GM18951 (cell line): Measurements from ENCODE around the gene HIVEP3.

Experiments
- POLR2A ChIP-seq: IDR thresholded peaks from 4 replicates; pipeline ENCODE4 v1.6.1; 2011; ENCODE audit warnings: mild to moderate bottlenecking; ENCODE audit not compliant: insufficient read length, insufficient read depth; ENCODE audit errors: extremely low read depth
- in situ Hi-C: fragments of 300-500 bp; cut with MboI; formaldehyde crosslinking; loops from one replicate; pipeline ENCODE4 v1.12.0; 2022; ENCODE audit warnings: low sequenced_read_pairs, mixed read lengths, inconsistent platforms; ENCODE audit not compliant: unreplicated experiment

HIVEP3 gene

DNA sequence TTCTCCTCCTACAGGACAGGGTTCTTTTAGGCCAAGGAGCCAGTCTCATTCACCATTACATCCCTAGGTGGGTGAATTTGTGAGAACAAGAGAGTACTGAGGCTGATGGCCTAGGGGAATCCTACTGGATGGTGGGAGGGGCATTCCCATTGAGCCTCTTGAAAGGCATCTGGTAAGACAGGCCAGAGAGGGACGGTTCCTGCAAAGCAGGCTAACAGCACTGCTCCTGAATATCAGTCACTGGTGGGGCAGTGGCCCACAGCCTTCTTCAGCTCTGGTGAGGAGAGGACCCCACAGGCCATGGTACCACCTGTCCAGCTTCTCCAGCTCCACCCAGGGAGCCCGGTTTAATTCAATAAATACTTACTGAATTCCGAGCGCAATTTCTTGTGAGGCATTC lies 308.4 kb downstream of the HIVEP3 start:
- in situ Hi-C loops, result no loop called here

DNA sequence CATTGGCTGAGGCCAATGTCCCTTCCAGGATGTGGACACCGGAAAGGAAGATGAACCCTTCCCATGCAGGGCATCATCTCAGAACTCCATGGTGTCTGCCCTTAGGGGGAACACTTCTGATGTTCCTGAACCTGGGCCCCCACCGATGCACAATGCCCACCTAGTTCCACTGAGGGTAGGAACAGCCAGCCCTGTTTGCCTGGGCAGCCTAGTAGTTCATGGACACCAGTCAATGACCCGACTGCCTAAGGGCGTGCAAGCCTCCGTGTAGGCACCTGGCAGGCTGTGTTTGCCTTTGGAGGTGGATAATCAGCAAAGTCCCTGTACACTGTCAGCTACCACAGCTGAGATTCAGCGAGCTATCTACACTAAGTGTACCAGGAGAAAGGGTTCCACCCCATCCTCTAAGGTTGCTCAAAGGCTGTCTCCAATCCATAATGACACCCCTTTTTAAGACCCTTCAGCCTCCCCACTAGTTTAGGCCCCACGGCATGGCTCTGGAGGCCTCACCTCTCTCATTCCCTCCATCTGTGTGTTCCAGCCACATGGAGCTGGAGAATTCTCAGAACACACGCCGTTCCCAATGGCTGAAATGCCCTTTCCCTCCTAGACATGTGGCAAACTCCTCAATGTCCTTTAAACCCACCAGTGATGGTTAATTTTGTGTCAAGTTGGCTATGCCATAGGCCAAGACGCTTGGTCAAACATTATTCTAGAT lies 309.4 kb downstream of the HIVEP3 start:
- no peak for TF ChIP-seq POLR2A
- in situ Hi-C loops, result no loop called here

More for the DNA sequence above, 308.4 kb downstream of the HIVEP3 start:
- TF ChIP-seq POLR2A, result no peak

DNA sequence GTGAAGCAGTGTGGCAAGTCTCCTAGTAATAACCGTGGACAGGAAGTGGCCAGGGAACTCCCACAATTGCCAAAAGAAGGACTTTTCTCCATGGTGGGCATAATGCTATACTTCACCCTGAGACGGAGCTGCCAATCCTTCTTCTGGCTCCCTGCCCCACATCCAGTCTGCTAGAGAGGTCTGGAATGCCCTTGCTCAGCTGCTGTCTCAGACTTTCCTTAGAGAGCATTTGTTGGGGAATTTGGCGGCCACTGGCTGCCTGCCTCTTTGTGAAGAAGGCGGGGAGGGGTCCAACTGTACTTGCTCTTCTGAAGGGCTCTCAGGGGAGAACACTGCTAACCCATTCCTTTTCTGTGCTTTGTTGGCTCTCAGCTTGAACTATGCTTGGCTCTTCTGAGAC lies 310.5 kb downstream of the HIVEP3 start:
- no peak for TF ChIP-seq POLR2A
- in situ Hi-C loops, result no loop called here

DNA sequence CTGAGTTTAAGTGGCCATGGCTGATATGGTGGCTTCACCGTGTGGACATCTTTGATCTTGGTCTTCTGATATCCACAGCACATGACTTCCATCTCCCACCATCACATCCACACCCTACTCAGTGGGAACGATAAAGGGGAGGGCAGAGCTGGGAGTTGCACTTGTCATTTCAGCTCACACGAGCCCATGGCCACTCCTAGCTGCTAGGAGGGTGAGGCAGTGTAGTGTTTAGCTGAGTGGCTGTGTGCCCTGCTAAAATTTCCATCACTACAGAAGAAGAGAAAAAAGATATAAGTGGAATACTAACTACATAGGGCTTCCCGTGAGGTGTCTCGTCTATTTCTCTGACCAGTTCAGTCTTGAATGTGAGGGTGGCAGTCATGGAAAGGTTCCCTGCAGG lies 310.9 kb downstream of the HIVEP3 start:
- in situ Hi-C loops, result no loop called here

GRCh38 chr1:41599912-41600311 lies 318.8 kb downstream of the HIVEP3 start:
- no peak for TF ChIP-seq POLR2A
- in situ Hi-C loops, result no loop called here

More for the DNA sequence above, 310.9 kb downstream of the HIVEP3 start:
- TF ChIP-seq POLR2A, result no peak

GRCh38 chr1:41598325-41598724 lies 320.4 kb downstream of the HIVEP3 start:
- in situ Hi-C loops, result no loop called here
- no peak for TF ChIP-seq POLR2A

GRCh38 chr1:41592451-41593125 lies 326.1 kb downstream of the HIVEP3 start:
- TF ChIP-seq POLR2A, result no peak
- in situ Hi-C loops, result no loop called here

DNA sequence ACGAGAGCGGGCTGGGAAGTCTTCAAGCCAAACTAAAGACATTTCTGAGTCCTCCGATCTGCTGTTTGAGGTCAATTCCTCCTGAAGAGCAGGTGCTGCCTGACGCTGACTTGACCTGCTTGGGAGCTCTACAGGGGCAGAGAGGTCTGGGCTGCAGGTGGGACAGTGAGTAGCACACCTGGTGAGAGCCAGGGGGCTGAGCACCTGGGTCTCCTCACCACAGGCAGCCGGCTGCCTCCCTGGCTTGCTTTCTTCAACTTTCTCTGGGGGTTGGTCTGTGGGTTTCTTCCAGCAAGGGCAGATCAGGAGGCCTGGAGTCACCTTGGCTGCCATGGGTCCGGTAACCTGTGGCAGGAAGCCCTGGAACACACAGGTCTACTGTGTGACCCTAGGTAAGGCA lies 326.8 kb downstream of the HIVEP3 start:
- in situ Hi-C loops, result no loop called here

GRCh38 chr1:41590331-41590730 lies 328.4 kb downstream of the HIVEP3 start:
- in situ Hi-C loops, result no loop called here
- TF ChIP-seq POLR2A, result no peak

More for the DNA sequence above, 326.8 kb downstream of the HIVEP3 start:
- no peak for TF ChIP-seq POLR2A

DNA sequence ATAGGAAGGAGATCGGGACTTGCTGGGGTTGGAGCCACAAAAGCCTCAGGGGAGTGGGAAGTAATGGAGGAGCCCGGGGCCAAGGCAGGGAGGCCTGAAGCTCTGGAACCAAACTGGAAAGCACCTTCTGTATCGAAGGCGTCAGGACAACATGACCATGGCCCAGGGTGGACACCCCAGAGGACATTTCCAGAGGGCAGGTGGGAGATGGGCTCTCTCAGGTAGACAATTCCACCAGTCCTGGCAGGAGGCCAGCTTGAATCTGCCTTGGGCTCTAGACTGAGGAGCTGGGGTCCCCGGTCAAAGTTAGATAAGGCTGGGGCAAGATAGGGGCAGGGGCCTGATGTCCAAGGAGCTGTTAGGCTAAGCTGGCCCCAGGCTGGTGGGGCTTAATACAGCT lies 329.3 kb downstream of the HIVEP3 start:
- no peak for TF ChIP-seq POLR2A
- in situ Hi-C loops, result no loop called here

GRCh38 chr1:41588334-41588875 lies 330.3 kb downstream of the HIVEP3 start:
- no peak for TF ChIP-seq POLR2A
- in situ Hi-C loops, result no loop called here

GRCh38 chr1:41587791-41588190 lies 330.9 kb downstream of the HIVEP3 start:
- in situ Hi-C loops, result no loop called here
- TF ChIP-seq POLR2A, result no peak

DNA sequence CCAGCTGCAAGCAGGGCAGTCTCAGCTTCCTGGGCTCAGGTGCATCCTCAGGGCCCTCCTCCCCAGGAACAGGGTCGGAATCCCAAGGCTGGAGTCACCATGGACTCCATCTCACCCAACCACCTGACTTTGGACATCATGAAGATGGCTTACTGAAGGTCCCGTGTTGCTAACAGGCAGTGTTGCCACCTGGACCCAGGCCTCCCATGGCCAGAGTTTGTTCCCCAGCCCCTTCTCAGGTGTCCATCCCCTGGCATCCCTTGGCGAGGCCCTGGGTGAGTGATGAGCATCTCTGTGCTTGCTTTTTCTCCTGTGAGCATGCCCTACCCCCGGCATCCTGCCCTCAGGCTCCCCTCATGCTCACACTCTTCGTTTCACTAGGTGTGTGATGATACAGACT lies 332.5 kb downstream of the HIVEP3 start:
- in situ Hi-C loops, result no loop called here
- no peak for TF ChIP-seq POLR2A
